Mammary epithelial cell (primary cell): Measurements from ENCODE around the gene IGF2R.

Experiments
- EZH2 ChIP-seq: IDR thresholded peaks from 2 replicates; pipeline ENCODE4 v1.6.1; 2012; ENCODE audit warnings: low read length, inconsistent platforms, borderline replicate concordance
- TF ChIP-seq, protein P1 (sequence below), 2 donors: IDR thresholded peaks in 1 of 2; conservative IDR thresholded peaks in 1 of 2; 2 replicates each; pipeline ENCODE4 v1.5.1; 2011 to 2012; ENCODE audit warnings: inconsistent platforms in 2 of 2, low read length in 2 of 2, mild to moderate bottlenecking in 2 of 2, control low read depth in 1 of 2, low read depth in 1 of 2; ENCODE audit not compliant: insufficient read depth in 1 of 2; ENCODE audit errors: extremely low read depth in 1 of 2

DNA sequence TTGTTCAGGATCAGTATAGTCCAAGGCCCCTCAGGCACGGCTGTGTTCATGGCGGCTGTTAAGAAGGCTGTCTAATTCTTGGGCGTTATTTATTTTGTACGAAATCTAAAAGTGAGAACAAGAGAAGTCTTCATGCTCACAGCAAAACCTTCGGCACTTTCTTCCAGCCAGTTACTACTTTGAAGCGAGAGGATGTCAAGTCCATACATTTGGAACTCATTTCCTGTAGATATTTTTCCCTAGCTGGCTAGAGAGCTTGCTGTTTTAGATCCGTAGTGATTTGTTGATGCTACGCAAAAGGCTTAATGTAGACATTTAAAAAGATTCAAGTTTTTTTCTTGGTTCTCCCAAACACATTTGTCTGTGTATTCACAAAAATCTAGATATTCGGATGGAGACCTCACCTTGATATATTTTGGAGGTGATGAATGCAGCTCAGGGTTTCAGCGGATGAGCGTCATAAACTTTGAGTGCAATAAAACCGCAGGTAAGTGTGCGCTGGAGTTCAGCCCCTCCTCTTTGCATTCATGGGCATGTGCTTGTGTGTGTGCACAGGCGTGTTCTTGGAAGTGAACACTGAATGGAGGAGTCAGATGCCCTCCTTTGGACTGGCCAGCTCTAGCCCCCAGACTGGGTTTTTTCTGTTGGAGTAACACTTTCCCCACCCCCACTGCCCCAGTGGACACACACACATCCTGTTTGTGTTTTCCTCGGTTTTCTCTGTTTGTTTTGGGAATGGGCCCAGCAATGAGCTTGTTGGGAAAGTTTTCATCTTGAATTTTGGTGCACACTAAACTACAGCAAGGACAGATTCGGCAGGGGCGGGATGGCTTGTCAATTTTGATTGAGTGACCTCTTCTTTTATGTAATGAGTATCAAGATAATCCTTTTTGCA, 65.4 kb downstream of the IGF2R start:
- TF ChIP-seq, protein P1, sequence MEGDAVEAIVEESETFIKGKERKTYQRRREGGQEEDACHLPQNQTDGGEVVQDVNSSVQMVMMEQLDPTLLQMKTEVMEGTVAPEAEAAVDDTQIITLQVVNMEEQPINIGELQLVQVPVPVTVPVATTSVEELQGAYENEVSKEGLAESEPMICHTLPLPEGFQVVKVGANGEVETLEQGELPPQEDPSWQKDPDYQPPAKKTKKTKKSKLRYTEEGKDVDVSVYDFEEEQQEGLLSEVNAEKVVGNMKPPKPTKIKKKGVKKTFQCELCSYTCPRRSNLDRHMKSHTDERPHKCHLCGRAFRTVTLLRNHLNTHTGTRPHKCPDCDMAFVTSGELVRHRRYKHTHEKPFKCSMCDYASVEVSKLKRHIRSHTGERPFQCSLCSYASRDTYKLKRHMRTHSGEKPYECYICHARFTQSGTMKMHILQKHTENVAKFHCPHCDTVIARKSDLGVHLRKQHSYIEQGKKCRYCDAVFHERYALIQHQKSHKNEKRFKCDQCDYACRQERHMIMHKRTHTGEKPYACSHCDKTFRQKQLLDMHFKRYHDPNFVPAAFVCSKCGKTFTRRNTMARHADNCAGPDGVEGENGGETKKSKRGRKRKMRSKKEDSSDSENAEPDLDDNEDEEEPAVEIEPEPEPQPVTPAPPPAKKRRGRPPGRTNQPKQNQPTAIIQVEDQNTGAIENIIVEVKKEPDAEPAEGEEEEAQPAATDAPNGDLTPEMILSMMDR (conservative IDR thresholded peaks at IDR 0.05 in 1 of 2, IDR thresholded peaks at IDR 0.05 in 1 of 2; ENCODE audit: extremely low read depth in 1 of 2, insufficient read depth in 1 of 2, low read depth in 1 of 2, low read length in 2 of 2), result no peak
- TF ChIP-seq EZH2, result no peak
